K562 (cell line): ENCODE measurements around the gene KIR3DL2.
"Not testable (repeated sequence)": the region's sequence is repeated elsewhere in the genome, so short reads cannot be mapped to it uniquely, and the experiment has no call there.

Source experiments
- BRD4 ChIP-seq: fragments of 200-600 bp; sonication (generic); IDR thresholded peaks from 2 replicates; pipeline ENCODE4 v1.6.1; 2017; ENCODE audit warnings: inconsistent platforms
- CTCF ChIP-seq, 3 experiments: IDR thresholded peaks in 2 of 3; conservative IDR thresholded peaks in 1 of 3; 2 replicates each; pipeline ENCODE4 v1.5.1; 2011 to 2012; ENCODE audit warnings: low read length in 3 of 3, mild to moderate bottlenecking in 3 of 3, control low read depth in 2 of 3, improper control_type of control experiment in 1 of 3, inconsistent platforms in 1 of 3, low read depth in 1 of 3, mixed read lengths in 1 of 3, moderate library complexity in 1 of 3; ENCODE audit not compliant: insufficient read depth in 2 of 3
- EZH2 ChIP-seq: IDR thresholded peaks from 2 replicates; pipeline ENCODE4 v1.6.1; 2012; ENCODE audit warnings: low read depth, mild to moderate bottlenecking, inconsistent platforms, low read length, borderline replicate concordance
- IFI16 ChIP-seq: fragments of 250-450 bp; sonication (Bioruptor Pico); IDR thresholded peaks from 2 replicates; pipeline ENCODE4 v2.1.2; 2022; ENCODE audit warnings: mild to moderate bottlenecking, inconsistent platforms
- MTA1 ChIP-seq: fragments of 450-650 bp; IDR thresholded peaks from 2 replicates; pipeline ENCODE4 v1.6.1; 2017; ENCODE audit warnings: borderline replicate concordance
- MXI1 ChIP-seq: IDR thresholded peaks from 2 replicates; pipeline ENCODE4 v1.6.1; 2011; ENCODE audit warnings: low read depth, mild to moderate bottlenecking, improper control_type of control experiment, low read length
- ZNF263 ChIP-seq: sonication (generic); formaldehyde crosslinking; IDR thresholded peaks from 2 replicates; pipeline ENCODE4 v1.8.0; 2022; ENCODE audit warnings: mild to moderate bottlenecking, missing genetic modification reagents, borderline replicate concordance
- ZNF740 ChIP-seq, 3 experiments: fragments of 200-800 bp in 1 of 3; sonication (Bioruptor generic) in 1 of 3; sonication (generic) in 1 of 3; formaldehyde crosslinking in 1 of 3; IDR thresholded peaks; 2 replicates each; pipeline versions ENCODE4 v1.6.1 to v1.8.0; 2016 to 2022; ENCODE audit warnings: mild to moderate bottlenecking in 2 of 3, missing compliant biosample characterization in 2 of 3, missing genetic modification characterization in 2 of 3, missing genetic modification reagents in 1 of 3

- TF ChIP-seq CTCF (IDR thresholded peaks at IDR 0.05 in 2 of 3, conservative IDR thresholded peaks at IDR 0.05 in 1 of 3; ENCODE audit: insufficient read depth in 2 of 3, low read depth in 1 of 3, low read length in 3 of 3); ZNF263 (CRISPR knock-in tag); MTA1; MXI1; ZNF740 (CRISPR knock-in tag; IDR thresholded peaks at IDR 0.05); ZNF740 (tag; IDR thresholded peaks at IDR 0.05); IFI16 (CRISPR knock-in tag); BRD4; EZH2: not testable (repeated sequence)
Observed at GRCh38 chr19:54907899-54908298, 57.7 kb downstream of the KIR3DL2 start.
